Measurements from ENCODE around the gene AUNIP. TPM values are rescaled to one million over a fixed set of nuclear protein-coding genes. Genes with fewer than 3 reads are reported as not detected.

Gene AUNIP
- total RNA-seq, 5 donors from 2014 or later (not counting 1 experiment from before 2014, with no cell fraction given), result 0.20 to 0.35 TPM; not detected in 3

DNA sequence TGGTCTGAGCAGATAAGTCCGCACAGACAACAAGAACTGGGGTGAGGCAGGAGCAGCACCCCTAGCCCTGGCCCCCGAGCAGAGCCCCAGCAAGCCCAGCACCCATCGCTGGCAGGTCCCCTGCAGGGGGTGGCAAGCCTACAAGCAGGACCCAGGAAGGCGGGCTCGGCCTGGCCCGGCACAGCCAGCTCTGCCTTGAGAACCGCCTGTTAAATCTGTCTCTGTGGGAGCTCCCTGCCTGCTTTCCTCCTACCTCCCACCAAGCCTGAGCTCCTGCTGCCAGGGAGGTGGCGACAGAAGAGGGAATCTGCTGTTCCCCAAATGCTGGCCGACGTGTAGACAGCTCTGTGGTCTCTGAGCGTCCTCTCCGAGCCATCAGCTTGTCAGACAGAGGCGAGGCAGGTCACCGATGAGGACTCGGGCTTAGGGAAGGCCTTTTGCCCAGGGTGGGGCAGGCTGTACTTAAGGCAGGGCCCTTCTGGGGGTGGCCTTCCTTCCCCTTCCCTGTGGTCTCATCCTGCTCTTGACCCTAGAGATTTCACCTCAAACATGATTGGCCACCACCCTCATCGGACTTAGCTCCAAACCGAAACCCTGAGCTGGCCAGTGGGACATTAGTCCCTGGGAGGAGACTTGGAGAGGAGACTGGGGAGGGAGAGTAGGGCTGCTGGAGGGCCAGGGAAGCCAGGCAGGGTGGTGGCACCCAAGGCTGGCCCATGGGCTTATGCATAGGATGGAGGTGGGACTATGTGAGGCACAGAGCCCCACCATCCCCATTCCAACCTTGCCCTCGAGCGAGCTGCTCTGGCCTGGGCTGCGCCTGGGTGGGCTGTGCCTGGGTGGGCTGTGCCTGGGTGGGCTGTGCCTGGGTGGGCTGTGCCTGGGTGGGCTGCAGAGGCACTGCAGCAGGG, 51.5 kb downstream of the AUNIP start:
- 97% methylated on average over 16 of the region's 20 CpGs for WGBS (ENCODE audit: insufficient coverage)
- no peaks in the 10 kb centered on the region for H3K9me3 ChIP-seq
- Mint-ChIP-seq H3K9me3 (no peaks in the 10 kb centered on the region), H3K4me3 (no peak overlapping the region), H3K27me3 (no peaks in the 10 kb centered on the region), H3K4me1 (peaks cover 16 to 23% (median 21%) of the 10 kb centered on the region in 3 donors), H3K36me3 (peaks cover 14% of the 10 kb centered on the region), H3K27ac (peak overlapping the region in 1 of 2 donors; percentile 39)
- no peaks in the 10 kb centered on the region for H3K27me3 ChIP-seq (replicated peaks in 1 of 2; ENCODE audit: control insufficient read depth in 2 of 2, extremely low read depth in 1 of 2, insufficient read depth in 2 of 2, low read length in 1 of 2)
- CTCF ChIA-PET, result interaction anchor here in 1 of 2 donors (0.5 kb wide), 1 partner anchor 184 kb away, joined by 3 read pairs; no protein-coding TSS in a partner anchor
- ATAC-seq (replicated peaks in 1 of 4) (no peak), DNase-seq (no peak)
- peaks cover 20 to 40% of the 10 kb centered on the region in 2 donors for H3K36me3 ChIP-seq (ENCODE audit: control insufficient read depth in 2 of 2, extremely low read depth in 1 of 2, insufficient read depth in 1 of 2, low read length in 1 of 2)
- H3K27ac ChIP-seq (ENCODE audit: low read length), result no peak overlapping the region
- POLR2A ChIA-PET, result interaction anchor here in 1 of 2 donors (0.7 kb wide), 1 partner anchor 79 kb away, joined by 3 read pairs; no protein-coding TSS in a partner anchor
- H3K4me1 ChIP-seq (ENCODE audit: control insufficient read depth in 1 of 2, extremely low read depth in 1 of 2, insufficient read depth in 2 of 2, low read length in 2 of 2), result peaks cover 0 to 15% of the 10 kb centered on the region in 2 experiments
- H3K4me3 ChIP-seq (ENCODE audit: control insufficient read depth in 1 of 2, extremely low read depth in 1 of 2, low read length in 1 of 2), result no peak overlapping the region

DNA sequence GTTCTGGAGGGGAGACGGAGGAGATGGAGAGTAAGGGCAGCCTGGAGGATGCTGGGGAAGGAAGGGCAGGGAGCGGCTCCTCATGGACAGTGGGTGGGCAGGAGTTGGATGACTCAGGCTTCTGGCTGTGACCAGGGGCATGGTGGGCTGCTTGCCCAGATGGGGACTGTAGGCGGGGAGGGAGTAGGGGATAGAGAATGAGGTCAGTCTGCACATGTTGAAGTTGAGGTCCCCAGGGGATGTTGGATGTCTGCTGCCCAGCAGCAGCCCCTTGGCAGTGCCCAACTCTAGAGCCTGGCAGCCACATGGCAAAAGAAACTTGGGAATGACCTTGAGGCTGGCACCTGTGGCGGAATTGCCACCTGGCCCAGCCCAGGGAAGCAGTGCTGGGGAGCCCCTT, 52.8 kb downstream of the AUNIP start:
- no peaks in the 10 kb centered on the region for H3K27me3 Mint-ChIP-seq
- peaks cover 20 to 37% of the 10 kb centered on the region in 2 donors for H3K36me3 ChIP-seq (ENCODE audit: control insufficient read depth in 2 of 2, extremely low read depth in 1 of 2, insufficient read depth in 1 of 2, low read length in 1 of 2)
- H3K4me1 ChIP-seq (ENCODE audit: control insufficient read depth in 1 of 2, extremely low read depth in 1 of 2, insufficient read depth in 2 of 2, low read length in 2 of 2), result peaks cover 0 to 27% of the 10 kb centered on the region in 2 experiments
- ATAC-seq (replicated peaks in 1 of 4) (no peak), DNase-seq (no peak)
- H3K27ac Mint-ChIP-seq, result no peak overlapping the region
- 94% methylated on average over 3 of the region's 4 CpGs for WGBS (ENCODE audit: insufficient coverage)
- H3K4me3 Mint-ChIP-seq, result no peak overlapping the region
- no peaks in the 10 kb centered on the region for H3K27me3 ChIP-seq (replicated peaks in 1 of 2; ENCODE audit: control insufficient read depth in 2 of 2, extremely low read depth in 1 of 2, insufficient read depth in 2 of 2, low read length in 1 of 2)
- peaks cover 25 to 35% (median 32%) of the 10 kb centered on the region in 3 donors for H3K4me1 Mint-ChIP-seq
- no peaks in the 10 kb centered on the region for H3K9me3 ChIP-seq
- ChIA-PET POLR2A (interaction anchor here in 1 of 2 donors (0.6 kb wide), 1 partner anchor 16 kb away, joined by 3 read pairs; no protein-coding TSS in a partner anchor), CTCF (interaction anchor here in 1 of 2 donors (0.7 kb wide), 1 partner anchor 47 kb away, joined by 4 read pairs; no protein-coding TSS in a partner anchor)
- H3K9me3 Mint-ChIP-seq, result no peaks in the 10 kb centered on the region
- H3K4me3 ChIP-seq (ENCODE audit: control insufficient read depth in 1 of 2, extremely low read depth in 1 of 2, low read length in 1 of 2), result no peak overlapping the region
- H3K36me3 Mint-ChIP-seq, result peaks cover 14% of the 10 kb centered on the region
- no peak overlapping the region for H3K27ac ChIP-seq (ENCODE audit: low read length)

DNA sequence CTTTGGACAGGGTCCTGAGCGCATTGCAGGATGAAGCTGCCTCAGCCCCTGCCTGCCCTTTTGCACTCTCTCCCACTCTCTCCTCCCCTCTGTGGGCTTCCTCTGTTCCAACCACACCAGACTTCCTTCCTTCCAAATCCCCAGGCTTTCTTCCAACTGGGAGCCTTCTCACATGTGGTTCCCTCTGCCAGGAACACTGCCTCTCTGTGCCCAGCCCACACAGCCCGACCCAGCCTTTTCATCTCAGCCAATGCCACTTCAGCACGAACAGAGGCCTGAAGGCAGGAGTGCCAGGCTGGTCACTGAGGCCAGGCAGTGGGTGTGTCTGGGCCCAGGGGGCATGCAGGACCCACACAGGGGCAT, 53.4 kb downstream of the AUNIP start:
- H3K36me3 Mint-ChIP-seq, result peaks cover 14% of the 10 kb centered on the region
- Histone ChIP-seq H3K4me3 (ENCODE audit: control insufficient read depth in 1 of 2, extremely low read depth in 1 of 2, low read length in 1 of 2) (no peak overlapping the region), H3K4me1 (ENCODE audit: control insufficient read depth in 1 of 2, extremely low read depth in 1 of 2, insufficient read depth in 2 of 2, low read length in 2 of 2) (peaks cover 2 to 29% of the 10 kb centered on the region in 2 experiments), H3K9me3 (no peaks in the 10 kb centered on the region), H3K27me3 (replicated peaks in 1 of 2; ENCODE audit: control insufficient read depth in 2 of 2, extremely low read depth in 1 of 2, insufficient read depth in 2 of 2, low read length in 1 of 2) (no peaks in the 10 kb centered on the region), H3K27ac (ENCODE audit: low read length) (no peak overlapping the region), H3K36me3 (ENCODE audit: control insufficient read depth in 2 of 2, extremely low read depth in 1 of 2, insufficient read depth in 1 of 2, low read length in 1 of 2) (peaks cover 20 to 36% of the 10 kb centered on the region in 2 donors)
- no peak for DNase-seq
- peaks cover 26 to 36% (median 32%) of the 10 kb centered on the region in 3 donors for H3K4me1 Mint-ChIP-seq
- H3K9me3 Mint-ChIP-seq, result no peaks in the 10 kb centered on the region
- ChIA-PET CTCF (no interaction called here), POLR2A (interaction anchor here in 1 of 2 donors (0.6 kb wide), 1 partner anchor 16 kb away, joined by 3 read pairs; no protein-coding TSS in a partner anchor)
- H3K27me3 Mint-ChIP-seq, result no peaks in the 10 kb centered on the region
- no peak overlapping the region for H3K4me3 Mint-ChIP-seq
- 77% methylated on average over 3 of the region's 3 CpGs for WGBS (ENCODE audit: insufficient coverage)
- peak overlapping the region in 1 of 2 donors; percentile 16 for H3K27ac Mint-ChIP-seq
- ATAC-seq (replicated peaks in 1 of 4), result no peak

DNA sequence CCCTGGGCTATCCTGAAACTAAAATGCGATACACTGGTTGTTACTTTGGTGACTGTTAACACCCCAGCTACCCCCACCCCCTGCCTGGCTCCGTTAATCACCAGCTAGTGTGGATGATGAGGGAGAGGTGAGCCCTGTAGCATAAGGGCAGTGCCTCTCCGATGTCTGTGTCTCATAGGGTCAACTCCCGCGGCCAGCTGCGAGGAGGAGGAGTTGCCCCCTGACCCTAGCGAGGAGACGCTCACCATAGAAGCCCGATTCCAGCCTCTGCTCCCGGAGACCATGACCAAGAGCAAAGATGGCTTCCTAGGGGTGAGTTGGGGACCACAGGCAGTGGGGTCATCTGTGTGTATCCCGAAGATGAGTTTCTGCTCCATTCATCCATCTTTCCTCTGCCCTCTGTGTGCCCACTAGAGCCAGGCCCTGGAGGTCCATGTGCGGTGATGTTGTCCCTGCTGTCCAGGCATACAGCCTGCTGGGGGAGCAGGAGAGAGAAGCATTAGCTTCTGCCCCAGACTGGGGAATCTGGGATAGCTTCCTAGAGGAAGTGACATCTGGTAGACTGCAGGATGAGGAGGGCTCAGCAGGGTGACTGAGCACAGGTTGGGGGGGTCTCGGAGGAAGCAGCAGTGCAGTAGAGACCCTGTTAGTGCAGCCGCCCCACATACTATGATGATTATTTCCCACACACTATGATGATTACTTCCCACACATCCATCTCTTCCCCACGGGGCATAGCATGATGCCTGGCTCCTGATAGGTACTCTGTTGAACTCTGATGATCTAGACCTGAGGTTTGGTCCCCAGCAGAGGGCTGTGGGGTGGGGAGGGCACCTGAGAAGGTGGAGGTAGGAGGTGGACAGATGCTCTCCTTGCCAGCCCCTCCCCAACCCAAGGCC, 54.0 kb downstream of the AUNIP start:
- no peaks in the 10 kb centered on the region for H3K27me3 ChIP-seq (replicated peaks in 1 of 2; ENCODE audit: control insufficient read depth in 2 of 2, extremely low read depth in 1 of 2, insufficient read depth in 2 of 2, low read length in 1 of 2)
- POLR2A ChIA-PET, result interaction anchor here in 1 of 2 donors (0.6 kb wide), 1 partner anchor 17 kb away, joined by 3 read pairs; no protein-coding TSS in a partner anchor
- Mint-ChIP-seq H3K27ac (no peak overlapping the region), H3K4me3 (no peak overlapping the region), H3K9me3 (no peaks in the 10 kb centered on the region), H3K4me1 (peaks cover 26 to 38% (median 31%) of the 10 kb centered on the region in 3 donors), H3K36me3 (peaks cover 14% of the 10 kb centered on the region), H3K27me3 (no peaks in the 10 kb centered on the region)
- DNase-seq, result no peak
- H3K9me3 ChIP-seq, result no peaks in the 10 kb centered on the region
- CTCF ChIA-PET, result no interaction called here
- no peak for ATAC-seq (replicated peaks in 1 of 4)
- no peak overlapping the region for H3K27ac ChIP-seq (ENCODE audit: low read length)
- 100% methylated on average over 5 of the region's 15 CpGs for WGBS (ENCODE audit: insufficient coverage)
- H3K4me3 ChIP-seq (ENCODE audit: control insufficient read depth in 1 of 2, extremely low read depth in 1 of 2, low read length in 1 of 2), result no peak overlapping the region
- peaks cover 5 to 29% of the 10 kb centered on the region in 2 experiments for H3K4me1 ChIP-seq (ENCODE audit: control insufficient read depth in 1 of 2, extremely low read depth in 1 of 2, insufficient read depth in 2 of 2, low read length in 2 of 2)
- H3K36me3 ChIP-seq (ENCODE audit: control insufficient read depth in 2 of 2, extremely low read depth in 1 of 2, insufficient read depth in 1 of 2, low read length in 1 of 2), result peaks cover 20 to 34% of the 10 kb centered on the region in 2 donors

DNA sequence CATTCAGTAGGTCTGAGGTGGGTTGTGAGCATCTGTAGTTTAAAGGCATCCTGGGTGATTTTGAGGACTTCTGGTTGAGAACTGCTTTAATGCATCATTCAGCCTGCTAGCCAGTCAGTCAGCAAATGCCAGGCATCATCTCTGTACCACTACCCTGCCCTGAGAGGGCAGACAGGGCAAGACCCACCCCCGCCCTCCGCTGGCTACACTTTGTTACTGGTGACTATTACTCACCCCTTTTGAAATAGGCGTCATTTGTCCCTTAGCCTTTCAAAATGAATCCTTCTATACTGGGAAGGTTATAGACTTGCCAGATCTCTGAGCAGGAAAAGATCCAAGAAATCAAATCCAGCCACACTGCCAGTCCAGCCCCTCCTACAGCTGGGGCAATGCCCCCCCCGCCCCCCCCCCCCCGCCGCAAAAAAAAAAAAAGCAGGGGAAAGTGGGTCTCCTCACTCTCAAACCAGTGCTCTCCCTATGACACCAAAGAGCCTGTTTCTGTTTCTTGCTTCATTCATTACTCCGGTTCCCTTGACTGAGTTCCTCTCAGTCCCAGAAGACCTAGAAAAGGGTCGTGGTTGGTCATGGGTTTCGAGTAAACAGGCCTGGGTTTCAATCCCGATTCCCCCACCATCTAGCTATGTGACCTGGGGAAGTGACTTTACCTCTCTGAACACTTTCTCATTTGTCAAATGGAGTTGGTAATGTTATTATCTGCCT, 54.9 kb downstream of the AUNIP start:
- DNase-seq, result no peak
- Mint-ChIP-seq H3K9me3 (no peaks in the 10 kb centered on the region), H3K36me3 (peaks cover 14% of the 10 kb centered on the region), H3K4me1 (peaks cover 28 to 42% (median 35%) of the 10 kb centered on the region in 3 donors), H3K4me3 (no peak overlapping the region), H3K27me3 (no peaks in the 10 kb centered on the region), H3K27ac (no peak overlapping the region)
- Histone ChIP-seq H3K27ac (ENCODE audit: low read length) (no peak overlapping the region), H3K4me1 (ENCODE audit: control insufficient read depth in 1 of 2, extremely low read depth in 1 of 2, insufficient read depth in 2 of 2, low read length in 2 of 2) (peaks cover 7 to 34% of the 10 kb centered on the region in 2 experiments), H3K27me3 (replicated peaks in 1 of 2; ENCODE audit: control insufficient read depth in 2 of 2, extremely low read depth in 1 of 2, insufficient read depth in 2 of 2, low read length in 1 of 2) (no peaks in the 10 kb centered on the region), H3K4me3 (ENCODE audit: control insufficient read depth in 1 of 2, extremely low read depth in 1 of 2, low read length in 1 of 2) (no peak overlapping the region), H3K9me3 (no peaks in the 10 kb centered on the region), H3K36me3 (ENCODE audit: control insufficient read depth in 2 of 2, extremely low read depth in 1 of 2, insufficient read depth in 1 of 2, low read length in 1 of 2) (peaks cover 13 to 27% of the 10 kb centered on the region in 2 donors)
- CTCF ChIA-PET, result interaction anchor here in 1 of 2 donors (0.6 kb wide), 1 partner anchor 61 kb away, joined by 9 read pairs; no protein-coding TSS in a partner anchor
- ATAC-seq (replicated peaks in 1 of 4), result no peak
- POLR2A ChIA-PET, result interaction anchor here in 1 of 2 donors (0.5 kb wide), 1 partner anchor 373 kb away, joined by 4 read pairs; no protein-coding TSS in a partner anchor
- WGBS (ENCODE audit: insufficient coverage), result 80% methylated on average over 1 of the region's 10 CpGs
